ENCODE data around the gene ARHGAP9.
"Not testable (repeated sequence)": the region's sequence is repeated elsewhere in the genome, so short reads cannot be mapped to it uniquely, and the experiment has no call there.

Gene ARHGAP9

GRCh38 chr12:57479376-57480115 is at the start of gene ARHGAP9:
Gene ARHGAP9 (minus strand): TSS chr12:57479866. CDS start chr12:57479406, 460 bp downstream.
- DNase-seq: peak; percentile 48

- DNase-seq: no peak
Observed at GRCh38 chr12:57528831-57529555, 49.3 kb upstream of the ARHGAP9 start.

GRCh38 chr12:57528176-57528575 is 48.5 kb upstream of the ARHGAP9 start:
- no peak for DNase-seq

GRCh38 chr12:57527184-57527583 is 47.5 kb upstream of the ARHGAP9 start:
- no peak for DNase-seq

GRCh38 chr12:57526477-57527126 is 46.9 kb upstream of the ARHGAP9 start:
- no peak for DNase-seq

- no peak for DNase-seq
Observed at GRCh38 chr12:57525615-57526383, 46.1 kb upstream of the ARHGAP9 start.

- DNase-seq: no peak
Observed at GRCh38 chr12:57524814-57525614, 45.3 kb upstream of the ARHGAP9 start.

- DNase-seq: peak; percentile 24
Observed at GRCh38 chr12:57523706-57524614, 44.3 kb upstream of the ARHGAP9 start.

GRCh38 chr12:57522887-57523705 is 43.4 kb upstream of the ARHGAP9 start:
- DNase-seq: peak; percentile 70

- peak; percentile 93 for DNase-seq
Observed at GRCh38 chr12:57522011-57522886, 42.6 kb upstream of the ARHGAP9 start, which contains the start of gene MBD6. Gene MBD6 (plus strand): TSS chr12:57522824. CDS start chr12:57524304, 1,480 bp downstream.

GRCh38 chr12:57521525-57522010 is 41.9 kb upstream of the ARHGAP9 start:
- no peak for DNase-seq

- peak; percentile 99 for DNase-seq
Observed at GRCh38 chr12:57520053-57520818, 40.6 kb upstream of the ARHGAP9 start, which contains the start of gene DDIT3. Gene DDIT3 (minus strand): TSS chr12:57520514. CDS start chr12:57517406, 3,108 bp downstream.

- DNase-seq: peak; percentile 52
Observed at GRCh38 chr12:57519796-57520052, 40.1 kb upstream of the ARHGAP9 start.

- peak; percentile 58 for DNase-seq
Observed at GRCh38 chr12:57518920-57519795, 39.5 kb upstream of the ARHGAP9 start.

- no peak for DNase-seq
Observed at GRCh38 chr12:57518176-57518919, 38.7 kb upstream of the ARHGAP9 start.

- not testable (repeated sequence) for DNase-seq
Observed at GRCh38 chr12:57517718-57518117, 38.1 kb upstream of the ARHGAP9 start.

All from hematopoietic multipotent progenitor cell treated with erythropoietin and hydrocortisone succinate and interleukin-3 and kit ligand, for 6 days (in vitro differentiated cells).